A549 treated with dexamethasone at 1 μM for 4 hours (cell line): Measurements from ENCODE around the gene RNF167. TPM values are rescaled to one million over a fixed set of nuclear protein-coding genes. Genes with fewer than 3 reads are reported as not detected.

Experiments used
- total RNA-seq: library from RNA; stranded (reverse); fragments of 200-300 nt; extraction: Qiagen RNA extraction; gene quantifications from 5 replicates; pipeline ENCODE4 v1.2.3, GENCODE V29; 2022

The RNF167 gene
- total RNA-seq: 86.7 to 163 TPM (median 139 TPM) in 5 replicates

DNA sequence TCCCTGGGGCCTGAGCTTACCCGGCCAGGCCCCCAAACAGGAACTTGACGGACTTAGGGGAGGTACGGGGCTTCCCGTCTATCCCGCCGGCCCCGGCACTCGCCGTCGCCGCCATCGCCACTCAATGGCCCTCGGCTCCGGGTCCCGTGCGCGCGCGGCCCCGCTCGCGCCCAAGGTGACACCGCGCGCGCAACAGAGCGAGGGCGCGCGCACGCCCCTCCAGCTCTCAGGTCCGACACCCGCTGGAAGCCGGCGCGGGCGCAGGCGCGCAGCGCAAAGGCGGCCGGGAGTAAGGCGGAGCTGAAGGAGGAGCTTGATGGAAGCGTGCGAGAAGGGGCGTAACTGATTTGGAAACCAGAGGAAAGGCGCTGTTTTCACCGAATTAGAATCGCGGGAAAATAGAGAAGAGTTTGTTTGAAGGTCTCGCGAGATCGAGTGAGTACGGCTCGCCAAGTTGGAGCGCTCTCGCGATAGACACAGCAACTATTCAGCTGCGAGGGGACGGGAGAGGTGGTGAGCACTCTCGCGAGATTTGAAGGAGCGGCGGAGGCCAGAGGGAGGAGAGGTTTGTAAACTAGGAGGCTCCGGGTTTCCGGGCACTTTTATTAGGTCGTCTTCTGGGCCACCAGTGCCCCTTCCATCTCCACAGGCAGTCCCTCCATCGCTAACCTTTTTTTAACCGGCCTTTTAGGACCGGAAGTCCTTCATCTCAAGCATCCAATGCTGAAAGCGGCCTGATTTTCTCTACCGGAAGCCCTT, at the start of gene RNF167, which contains the start of gene SLC25A11:
Gene RNF167, plus strand, starts transcription at position 473 of the 759 bp plus-strand sequence. CDS start 642 bp downstream, outside the sequence.
Gene SLC25A11, minus strand, starts transcription at position 251 of the 759 bp plus-strand sequence. Its CDS starts 136 bp downstream, at position 115.

DNA sequence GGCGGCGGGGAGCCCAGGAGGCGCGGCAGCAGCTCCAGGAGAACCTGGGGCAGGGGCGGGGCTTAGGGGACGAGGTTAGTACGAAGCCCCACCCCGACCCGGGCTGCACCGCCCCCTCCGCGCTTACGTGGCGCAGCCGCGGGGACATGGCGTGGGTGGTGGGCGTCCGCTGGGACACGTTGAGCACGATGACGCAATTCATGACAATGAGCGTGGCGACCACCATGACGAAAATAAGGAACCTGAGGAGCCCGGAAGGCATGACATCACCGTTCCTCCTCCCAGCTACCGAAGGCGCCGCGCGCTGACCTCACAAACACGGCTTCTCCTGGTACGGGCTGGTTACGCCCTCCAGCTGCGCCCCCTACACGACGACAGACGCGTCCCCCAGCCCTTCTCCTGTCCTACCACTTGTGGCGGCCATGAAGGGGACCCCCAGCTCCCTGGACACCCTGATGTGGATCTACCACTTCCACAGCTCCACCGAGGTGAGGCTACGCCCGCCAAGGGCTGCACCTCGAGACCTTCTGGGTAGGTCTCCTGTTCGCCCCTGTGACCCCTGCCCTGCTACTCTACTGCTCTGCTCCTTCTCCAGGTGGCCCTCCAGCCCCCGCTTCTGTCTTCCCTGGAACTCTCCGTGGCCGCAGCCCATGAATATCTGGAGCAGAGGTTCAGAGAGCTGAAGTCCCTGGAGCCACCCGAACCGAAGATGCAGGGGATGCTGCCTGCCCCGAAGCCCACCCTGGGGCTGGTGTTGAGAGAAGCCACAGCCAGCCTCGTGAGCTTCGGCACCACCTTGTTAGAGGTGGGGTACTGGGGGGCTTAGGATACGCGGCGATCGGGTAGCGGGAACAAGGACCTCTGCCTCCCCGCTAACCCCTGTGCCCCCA, 40.5 kb upstream of the RNF167 start, which contains the start of gene C17orf107:
Gene C17orf107, plus strand, starts transcription at position 196 of the 890 bp plus-strand sequence. Its CDS starts 227 bp downstream, at position 423.

DNA sequence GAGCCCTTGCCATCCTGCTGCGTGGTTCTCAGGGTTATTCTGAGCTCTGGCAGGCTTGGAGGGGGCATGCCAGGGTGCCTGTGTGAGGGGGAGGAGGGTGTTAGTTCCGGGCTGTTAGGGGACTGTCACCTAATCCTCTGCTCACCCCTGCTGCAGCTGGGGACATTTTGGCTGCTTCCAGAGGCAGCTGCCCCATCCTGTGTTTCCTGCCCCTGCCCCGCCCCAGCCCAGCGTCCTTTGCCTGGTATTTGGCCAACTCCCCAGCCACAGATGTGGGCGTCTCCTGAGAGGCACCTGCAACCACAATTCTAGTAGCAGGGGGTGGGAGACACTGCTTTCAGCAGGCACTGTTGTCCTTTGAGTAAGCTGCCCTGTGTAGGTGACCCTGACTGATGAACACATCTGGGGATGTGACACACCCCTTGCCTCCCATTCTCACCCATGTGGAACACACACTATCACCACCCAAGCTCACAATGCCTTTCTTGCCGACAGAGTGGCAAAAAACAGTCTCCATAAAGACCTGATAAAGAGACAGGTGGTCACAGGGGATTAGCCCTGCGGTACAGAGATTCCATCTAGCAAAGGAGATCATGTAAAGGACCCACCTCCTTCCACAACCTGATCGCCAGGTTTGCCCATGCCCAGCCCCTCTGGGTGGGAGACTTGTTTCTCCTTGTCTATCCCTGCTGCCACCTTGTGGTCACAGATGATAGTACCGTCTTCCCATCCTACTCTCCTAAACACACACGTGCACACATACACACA, 36.8 kb upstream of the RNF167 start, which contains the start of gene CHRNE:
Gene CHRNE, minus strand, starts transcription at position 48 of the 768 bp plus-strand sequence. Its CDS starts 35 bp downstream, at position 13.

DNA sequence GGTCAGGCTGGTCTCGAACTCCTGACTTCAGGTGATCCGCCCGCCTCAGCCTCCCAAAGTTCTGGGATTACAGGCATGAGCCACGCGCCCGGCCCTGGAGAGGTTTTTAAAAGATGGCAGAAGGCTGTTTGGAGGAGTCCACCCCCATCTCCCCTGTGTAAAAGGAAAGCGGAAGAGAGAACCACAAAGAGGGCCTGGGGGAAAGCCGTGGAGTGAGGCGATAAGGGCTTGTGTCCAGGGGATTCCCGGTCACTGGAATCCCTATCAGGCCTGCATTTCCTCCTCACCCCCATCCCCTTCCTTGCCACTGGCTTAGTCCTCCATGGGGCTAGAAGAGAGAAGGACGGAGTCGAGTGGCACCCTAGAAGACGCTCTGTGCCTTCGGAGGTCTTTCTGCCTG, 8.1 kb upstream of the RNF167 start, which contains the start of gene GP1BA:
Gene GP1BA, plus strand, starts transcription at position 315 of the 400 bp plus-strand sequence. CDS start 328 bp downstream, outside the sequence.

DNA sequence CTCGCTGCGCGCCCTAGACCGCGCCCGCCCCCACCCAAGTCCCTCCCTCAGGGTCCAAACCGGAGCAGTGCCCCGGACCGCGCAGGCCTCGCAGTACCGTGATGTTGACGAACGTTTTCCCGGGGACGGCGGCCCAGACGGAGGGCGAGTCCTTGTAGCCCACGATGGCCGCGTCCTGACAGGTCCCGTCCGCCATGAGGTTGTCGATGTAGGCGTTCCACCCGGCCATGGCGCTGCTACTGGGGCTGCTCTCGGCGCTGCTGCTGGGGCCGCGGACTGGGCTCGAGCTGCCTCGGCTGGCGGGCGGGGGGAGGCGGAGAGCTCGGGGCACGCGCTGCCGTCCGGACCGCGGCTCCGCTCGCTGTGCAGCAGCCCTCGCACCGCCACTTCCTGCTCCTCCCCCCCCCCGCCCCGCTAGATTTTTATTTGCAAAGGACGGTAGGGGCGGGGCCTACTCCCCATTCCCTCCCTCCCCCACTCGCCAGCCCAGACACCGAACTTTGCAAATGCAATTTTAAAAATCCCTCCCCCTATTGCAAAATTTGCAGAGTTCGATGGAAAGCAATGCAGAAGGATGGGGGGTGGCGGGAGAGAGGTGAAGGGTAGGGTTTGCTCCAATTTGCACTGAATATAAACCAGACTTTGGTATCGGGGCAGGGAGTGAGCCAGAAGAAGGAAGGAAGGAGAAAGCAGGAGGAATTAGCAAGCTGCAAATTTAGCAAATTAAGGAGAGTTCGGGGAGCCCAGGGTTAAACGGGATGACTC, 8.3 kb downstream of the RNF167 start, which contains the start of gene PFN1:
Gene PFN1, minus strand, starts transcription at position 365 of the 765 bp plus-strand sequence. Its CDS starts 136 bp downstream, at position 229.

DNA sequence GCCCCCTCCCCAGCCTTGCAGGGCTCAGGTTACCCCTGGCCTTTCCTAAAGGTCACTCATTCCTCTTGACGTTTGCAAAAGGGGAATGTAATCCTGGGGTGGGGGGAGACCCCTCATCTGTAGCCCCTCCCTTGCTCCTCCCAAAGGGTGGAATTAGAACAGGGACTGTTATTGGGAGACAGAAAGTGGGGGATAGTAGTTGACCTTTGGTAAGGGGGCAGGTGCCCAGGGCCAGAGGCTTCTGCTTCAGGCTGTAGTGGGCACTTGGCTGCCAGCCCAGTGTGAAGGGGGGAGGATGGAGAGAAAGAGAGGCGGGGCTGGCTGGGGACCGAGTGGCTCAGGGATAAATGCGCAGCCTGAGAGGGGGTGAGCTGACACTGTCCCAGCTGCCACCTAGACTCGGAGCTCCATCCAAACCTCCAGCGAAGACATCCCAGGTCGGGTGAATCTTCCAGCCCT, 10.7 kb downstream of the RNF167 start, which contains the start of gene ENO3:
Gene ENO3, plus strand, starts transcription at position 374 of the 459 bp plus-strand sequence. CDS start 711 bp downstream, outside the sequence.

DNA sequence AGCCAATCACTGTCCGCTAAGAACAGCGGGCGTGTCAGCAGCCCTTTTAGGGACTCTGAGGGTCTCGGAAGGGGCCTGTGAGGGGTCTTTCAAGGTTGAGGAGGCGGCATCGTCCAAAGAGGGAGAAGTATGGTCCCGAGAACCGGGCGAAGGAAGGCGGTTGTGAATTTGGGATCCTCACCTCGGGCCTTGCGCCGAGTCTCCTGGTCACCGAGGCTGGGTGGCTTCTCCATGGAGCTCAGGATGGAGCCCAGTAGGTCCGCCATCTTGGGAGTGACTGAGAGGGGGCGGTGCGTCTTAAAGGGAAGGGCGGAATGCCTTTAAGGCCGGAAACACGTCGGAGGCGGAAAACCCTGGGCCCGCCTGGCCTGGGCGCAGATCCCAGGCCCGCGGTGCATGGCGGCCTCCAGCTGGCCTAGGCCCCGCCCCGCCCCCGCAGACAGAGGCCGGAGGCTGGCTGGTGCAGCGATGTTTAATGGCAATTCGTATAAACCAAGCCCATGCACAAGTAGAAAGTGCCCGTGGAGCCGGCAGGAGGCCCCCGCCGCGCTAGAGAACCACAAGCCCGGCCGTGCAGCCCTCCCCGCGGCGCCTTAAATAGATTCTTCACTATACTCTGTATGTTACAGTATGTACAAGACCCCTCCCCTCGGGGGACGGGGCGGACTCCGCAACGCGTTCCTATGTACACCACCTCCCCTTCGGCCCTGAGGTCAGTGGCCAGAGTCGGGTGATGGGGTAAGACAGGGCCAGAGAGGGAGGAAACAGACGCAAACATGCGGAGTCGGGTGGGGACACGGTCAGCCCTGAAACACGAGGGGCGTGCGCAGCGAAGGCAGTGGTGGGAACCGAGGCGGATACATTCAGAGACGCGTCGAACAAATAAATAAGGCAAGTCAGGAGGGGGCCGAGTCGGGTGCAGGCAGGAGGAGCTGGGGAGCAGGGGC, 27.7 kb downstream of the RNF167 start, which contains the start of gene SPAG7:
Gene SPAG7, minus strand, starts transcription at position 279 of the 947 bp plus-strand sequence. Its CDS starts 13 bp downstream, at position 266.

DNA sequence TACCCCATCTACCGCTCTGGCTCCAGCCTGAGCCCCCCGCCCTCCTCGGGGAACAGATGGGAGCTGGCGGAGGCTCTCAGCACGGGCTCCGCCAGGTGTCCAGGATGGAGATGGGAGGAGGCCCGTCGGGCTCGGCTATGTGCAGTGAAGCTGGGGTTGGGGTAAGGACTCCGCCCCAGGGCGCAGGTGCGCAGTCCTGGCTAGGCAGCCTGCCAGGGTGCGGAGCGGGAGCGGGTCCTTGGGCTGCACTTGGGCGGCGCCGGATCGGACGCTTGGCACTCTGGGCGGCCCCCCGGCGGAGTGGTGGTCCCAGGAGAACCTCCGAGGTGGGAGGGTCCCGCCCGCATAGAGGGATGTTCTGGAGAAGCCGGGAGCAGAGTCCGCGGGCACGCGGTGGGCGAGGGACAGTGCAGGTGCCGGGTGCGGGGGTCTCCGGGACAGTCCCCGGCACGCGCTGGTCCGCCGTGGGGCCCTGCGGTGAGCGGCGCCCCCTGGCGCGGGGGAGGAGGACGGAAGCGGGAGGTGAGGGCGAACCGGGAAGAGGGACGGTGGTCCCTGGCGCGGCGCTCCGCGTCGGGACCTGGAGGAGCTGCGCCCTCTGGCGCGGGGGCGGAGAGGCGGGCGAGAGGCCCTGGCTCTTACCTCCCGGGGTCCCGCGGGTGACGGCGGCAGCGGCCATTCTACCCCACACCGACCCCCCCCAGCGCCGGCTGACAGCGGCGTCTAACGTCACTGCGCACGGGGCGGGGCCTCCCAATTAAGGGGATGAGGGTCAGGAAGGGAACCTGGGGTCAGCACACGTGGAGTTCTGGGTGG, 47.1 kb downstream of the RNF167 start, which contains the start of gene CAMTA2:
Gene CAMTA2, minus strand, starts transcription at position 725 of the 816 bp plus-strand sequence. CDS start 1,453 bp downstream, outside the sequence.

Other genes with a start within 250 kb of the RNF167 start
- 53.4 to 77.7 TPM (median 76.7 TPM) in 5 replicates for gene PELP1, start 236.1 kb upstream of the RNF167 start, total RNA-seq
- gene ARRB2, start 229.6 kb upstream of the RNF167 start, total RNA-seq: 46.9 to 68.9 TPM (median 57.2 TPM) in 5 replicates
- gene MED11, start 208.8 kb upstream of the RNF167 start, total RNA-seq: 36.7 to 41.6 TPM (median 39.5 TPM) in 5 replicates
- gene ZMYND15, start 200.4 kb upstream of the RNF167 start, total RNA-seq: 0.32 to 0.52 TPM (median 0.40 TPM) in 5 replicates
- gene CXCL16, start 200.3 kb upstream of the RNF167 start, total RNA-seq: 13.7 to 21.8 TPM (median 21.1 TPM) in 5 replicates
- gene TM4SF5, start 168.4 kb upstream of the RNF167 start, total RNA-seq: 0.34 to 1.2 TPM (median 0.66 TPM) in 5 replicates
- 0.81 to 1.2 TPM (median 1.0 TPM) in 5 replicates for gene VMO1, start 153.9 kb upstream of the RNF167 start, total RNA-seq
- gene GLTPD2, start 151.3 kb upstream of the RNF167 start, total RNA-seq: not detected in 5 replicates
- 454 to 502 TPM (median 480 TPM) in 5 replicates for gene PSMB6, start 144.1 kb upstream of the RNF167 start, total RNA-seq
- gene PLD2, start 133.1 kb upstream of the RNF167 start, total RNA-seq: 16.1 to 28.8 TPM (median 21.3 TPM) in 5 replicates
- gene MINK1, start 106.9 kb upstream of the RNF167 start, total RNA-seq: 37.4 to 64.7 TPM (median 58.2 TPM) in 5 replicates
- 0.26 to 0.39 TPM (median 0.28 TPM) in 5 replicates for gene C17orf107, start 40.7 kb upstream of the RNF167 start, total RNA-seq
- 0.05 to 0.25 TPM (median 0.06 TPM) in 3 of 5 replicates, not detected in the others for gene CHRNE, start 37.2 kb upstream of the RNF167 start, total RNA-seq
- not detected in 5 replicates for gene GP1BA, start 8.0 kb upstream of the RNF167 start, total RNA-seq
- 45.9 to 69.3 TPM (median 67.6 TPM) in 5 replicates for gene SLC25A11, start 222 bp upstream of the RNF167 start, total RNA-seq
- 2,234 to 3,252 TPM (median 3,174 TPM) in 5 replicates for gene PFN1, start 8.3 kb downstream of the RNF167 start, total RNA-seq
- gene ENO3, start 10.9 kb downstream of the RNF167 start, total RNA-seq: 39.2 to 50.6 TPM (median 42.0 TPM) in 5 replicates
- 66.7 to 87.0 TPM (median 69.4 TPM) in 5 replicates for gene SPAG7, start 27.5 kb downstream of the RNF167 start, total RNA-seq
- gene CAMTA2, start 47.4 kb downstream of the RNF167 start, total RNA-seq: 19.4 to 41.9 TPM (median 36.7 TPM) in 5 replicates
- 1.0 to 1.9 TPM (median 1.5 TPM) in 5 replicates for gene INCA1, start 57.3 kb downstream of the RNF167 start, total RNA-seq
- gene KIF1C, start 57.7 kb downstream of the RNF167 start, total RNA-seq: 108 to 141 TPM (median 136 TPM) in 5 replicates
- gene SLC52A1, start 95.2 kb downstream of the RNF167 start, total RNA-seq: 0.34 to 1.0 TPM (median 0.65 TPM) in 5 replicates
- 0.84 to 1.4 TPM (median 1.1 TPM) in 5 replicates for gene ZFP3, start 138.2 kb downstream of the RNF167 start, total RNA-seq
- gene ZNF232, start 171.6 kb downstream of the RNF167 start, total RNA-seq: 3.6 to 4.2 TPM (median 3.8 TPM) in 5 replicates
- 0.02 to 0.05 TPM (median 0.02 TPM) in 5 replicates for gene USP6, start 175.8 kb downstream of the RNF167 start, total RNA-seq